GM19467 (cell line): ENCODE results near the gene RD3L.
"Not testable (repeated sequence)": the region's sequence is repeated elsewhere in the genome, so short reads cannot be mapped to it uniquely, and the experiment has no call there.

Source experiments
- ATAC-seq: cut with Tn5 transposase; IDR thresholded peaks from one replicate; pipeline ENCODE4 v1.9.1; 2021; ENCODE audit warnings: mild to moderate bottlenecking, moderate library complexity; ENCODE audit not compliant: unreplicated experiment

RD3L gene

DNA sequence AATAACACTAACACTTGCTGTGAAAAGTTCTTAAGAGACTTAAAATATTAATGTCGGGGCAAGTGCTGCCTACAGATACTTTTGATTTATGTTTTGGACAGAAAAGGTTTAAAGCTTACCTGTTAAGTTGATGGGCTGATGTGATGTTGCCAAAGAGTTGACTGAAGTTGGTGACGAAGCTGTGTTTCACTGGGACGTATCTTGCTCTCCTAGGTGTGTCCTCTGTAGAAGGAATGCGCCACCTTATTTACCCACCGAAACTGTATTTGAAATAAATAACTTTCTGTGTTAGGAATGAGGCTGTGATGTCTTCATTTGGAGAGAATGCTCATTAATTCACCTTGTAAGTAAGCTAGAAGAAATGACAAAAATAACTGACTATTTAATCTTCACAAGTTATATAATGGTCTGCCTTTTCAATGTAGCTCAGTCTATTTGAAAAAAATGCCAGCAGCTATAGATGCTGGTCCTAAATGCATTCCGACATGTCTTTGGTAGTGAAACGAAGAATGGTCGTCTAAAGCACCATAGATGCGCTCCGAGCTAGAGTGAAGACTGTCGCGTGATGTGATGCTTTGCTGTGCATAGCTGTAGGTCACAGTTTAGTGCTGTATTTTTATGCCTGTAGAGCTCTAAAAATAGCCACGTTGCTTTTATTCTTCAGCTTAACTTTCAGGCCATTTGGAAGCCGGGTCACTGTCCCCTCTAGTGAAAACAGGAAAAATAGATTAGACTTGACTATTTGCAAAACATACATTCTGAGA lies at the start of gene RD3L:
Gene RD3L, minus strand, starts transcription at position 557 of the 764 bp plus-strand sequence. CDS start 834 bp downstream, outside the sequence.
- ATAC-seq: no peak

DNA sequence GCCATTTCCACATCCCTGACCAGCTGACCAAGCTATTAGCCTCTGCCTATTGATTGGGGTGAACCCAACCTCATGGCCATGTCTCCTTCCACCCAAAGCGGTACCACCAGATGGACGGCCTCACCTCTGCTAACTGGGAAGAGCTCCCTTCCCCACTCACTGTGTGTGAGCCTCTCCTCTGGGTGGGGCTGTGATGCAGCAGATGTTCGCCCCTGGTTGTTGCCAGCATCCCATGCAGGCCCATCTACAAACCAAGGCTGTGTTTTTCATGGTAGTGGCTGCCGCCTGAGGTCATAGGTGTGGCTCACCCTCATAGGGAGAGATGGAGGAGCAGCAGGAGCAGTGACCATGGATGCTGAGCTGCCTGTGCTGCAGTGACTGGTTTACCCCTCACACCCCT lies 47.6 kb upstream of the RD3L start:
- no peak for ATAC-seq

- ATAC-seq: no peak
These were observed 46.7 kb upstream of the RD3L start for GRCh38 chr14:103989034-103989433.

DNA sequence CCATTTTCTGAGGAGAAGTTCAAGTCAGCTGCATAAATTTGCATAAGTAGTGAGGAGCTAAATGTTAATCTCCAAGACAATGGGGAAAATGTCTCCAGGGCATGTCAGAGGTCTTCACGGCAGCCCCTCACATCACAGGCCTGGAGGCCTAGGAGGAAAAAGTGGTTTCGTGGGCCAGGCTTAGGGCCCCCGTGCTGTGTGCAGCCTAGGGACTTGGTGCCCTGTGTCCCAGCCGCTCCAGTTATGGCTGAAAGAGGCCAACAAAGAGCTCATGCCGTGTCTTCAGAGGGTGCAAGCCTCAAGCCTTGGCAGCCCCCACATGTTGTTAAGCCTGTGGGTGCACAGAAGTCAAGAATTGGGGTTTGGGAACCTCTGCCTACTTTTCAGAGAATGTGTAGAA lies 41.9 kb upstream of the RD3L start:
- ATAC-seq: no peak

DNA sequence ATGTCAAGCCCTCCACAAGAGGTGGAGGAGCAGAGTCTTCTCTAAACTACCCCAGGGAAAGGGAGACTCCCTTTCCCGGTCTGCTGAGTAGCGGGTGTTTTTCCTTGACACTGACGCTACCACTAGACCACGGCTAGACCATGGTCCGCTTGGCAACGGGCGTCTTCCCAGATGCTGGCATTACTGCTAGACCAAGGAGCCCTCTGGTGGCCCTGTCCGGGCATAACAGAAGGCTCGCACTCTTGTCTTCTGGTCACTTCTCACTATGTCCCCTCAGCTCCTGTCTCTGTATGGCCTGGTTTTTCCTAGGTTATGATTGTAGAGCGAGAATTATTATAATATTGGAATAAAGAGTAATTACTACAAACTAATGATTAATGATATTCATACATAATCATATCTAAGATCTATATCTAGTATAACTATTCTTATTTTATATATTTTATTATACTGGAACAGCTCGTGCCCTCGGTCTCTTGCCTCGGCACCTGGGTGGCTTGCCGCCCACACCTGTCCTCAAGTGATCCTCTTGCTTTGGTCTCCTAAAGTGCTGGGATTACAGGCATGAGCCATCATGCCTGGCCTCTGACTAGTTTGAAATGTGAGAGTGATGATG lies 38.4 kb upstream of the RD3L start:
- not testable (repeated sequence) for ATAC-seq

- ATAC-seq: no peak
These were observed 32.2 kb upstream of the RD3L start for GRCh38 chr14:103974575-103974974.

DNA sequence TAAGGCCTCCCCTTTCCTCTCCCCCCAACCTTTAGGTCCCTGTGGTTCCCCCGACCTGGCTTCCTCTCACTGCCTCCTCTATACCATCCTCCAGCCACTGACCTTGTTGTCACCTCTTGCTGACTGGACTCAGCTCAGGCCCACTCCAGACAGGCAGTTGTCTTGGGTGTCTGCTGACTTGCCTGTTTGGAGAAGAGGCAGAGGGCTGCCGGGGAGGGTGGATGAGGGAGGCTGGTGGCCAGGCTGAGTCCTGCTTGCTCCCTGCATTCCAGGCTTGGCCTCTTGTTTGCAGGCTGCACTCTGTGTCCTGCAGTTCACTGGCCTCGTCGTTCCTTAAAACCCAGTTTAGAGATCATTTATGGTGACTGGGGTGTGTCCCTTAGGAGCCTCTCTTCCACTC lies 31.0 kb upstream of the RD3L start:
- no peak for ATAC-seq

- no peak for ATAC-seq
These were observed 27.6 kb upstream of the RD3L start for GRCh38 chr14:103969961-103970360.

GRCh38 chr14:103966631-103967030 lies 24.3 kb upstream of the RD3L start:
- ATAC-seq: no peak

DNA sequence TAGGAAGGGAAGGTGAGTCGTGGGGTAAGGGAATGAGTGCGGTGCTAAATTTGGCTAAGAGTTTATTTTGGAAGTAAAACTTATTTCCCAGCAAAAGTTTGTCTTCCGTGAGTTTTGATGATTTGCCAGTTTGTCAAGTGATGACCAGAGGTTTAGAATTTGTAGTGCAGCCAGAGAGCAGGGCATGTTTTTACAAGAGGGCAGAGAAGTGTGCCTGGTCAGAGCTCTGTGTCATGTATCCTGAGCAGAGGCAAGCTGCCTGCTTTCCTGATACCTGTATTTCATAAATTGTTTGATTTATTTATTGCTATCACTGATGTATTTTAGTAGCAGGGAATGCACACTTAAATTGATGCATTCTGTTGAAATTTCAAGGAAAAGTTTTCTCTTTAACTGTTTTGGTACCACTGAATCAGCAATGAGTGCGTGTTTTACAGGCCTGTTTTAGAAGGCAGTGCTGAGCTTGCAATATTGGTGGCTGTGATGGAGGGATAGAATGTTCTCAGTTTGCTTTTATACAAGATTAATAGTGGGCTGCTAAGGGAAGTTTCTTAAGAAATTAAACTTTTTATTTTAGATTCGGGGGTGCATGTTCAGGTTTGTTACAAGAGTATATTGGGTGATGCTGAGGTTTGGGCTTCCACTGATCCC lies 19.7 kb upstream of the RD3L start:
- ATAC-seq: no peak

DNA sequence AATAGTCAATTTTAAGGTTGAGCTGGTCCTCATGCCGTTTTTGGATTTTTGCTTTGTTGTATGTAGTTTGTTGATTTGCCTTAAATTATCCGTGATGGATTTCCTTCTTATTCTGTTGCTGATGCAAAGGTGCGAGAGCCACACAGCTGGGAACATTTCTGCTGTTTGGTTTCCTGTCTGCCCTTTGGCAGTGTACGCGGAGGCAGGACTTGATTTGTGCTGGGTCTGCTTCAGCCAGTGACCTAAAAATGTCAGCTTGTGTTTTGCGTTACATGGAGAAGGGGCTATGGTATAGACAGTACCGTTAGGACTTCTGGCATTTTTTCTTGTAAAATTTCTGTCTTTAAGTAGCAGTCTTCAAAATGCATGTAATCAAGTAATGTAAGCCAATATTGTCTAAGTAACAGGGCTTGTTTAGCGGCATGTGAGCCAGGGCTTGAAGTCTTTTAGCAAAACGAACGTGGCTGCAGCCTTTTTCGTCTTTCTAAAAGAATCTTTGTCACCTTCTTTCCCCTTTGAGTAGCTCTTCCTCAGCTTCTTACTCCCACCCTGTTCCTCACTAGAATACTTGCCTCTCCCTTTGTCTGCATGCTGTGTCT lies 18.2 kb upstream of the RD3L start:
- ATAC-seq: no peak

GRCh38 chr14:103949131-103949790 lies 6.9 kb upstream of the RD3L start:
- no peak for ATAC-seq

GRCh38 chr14:103948442-103948841 lies 6.1 kb upstream of the RD3L start:
- no peak for ATAC-seq

- ATAC-seq: no peak
These were observed 4.6 kb upstream of the RD3L start for GRCh38 chr14:103946975-103947374.

- ATAC-seq: no peak
These were observed 1.3 kb upstream of the RD3L start for GRCh38 chr14:103943673-103944072.

- no peak for ATAC-seq
These were observed 867 bp downstream of the RD3L start for GRCh38 chr14:103941462-103941861.

GRCh38 chr14:103935102-103935501 lies 7.2 kb downstream of the RD3L start:
- ATAC-seq: no peak

- ATAC-seq: no peak
These were observed 9.4 kb downstream of the RD3L start for GRCh38 chr14:103932791-103933490.

DNA sequence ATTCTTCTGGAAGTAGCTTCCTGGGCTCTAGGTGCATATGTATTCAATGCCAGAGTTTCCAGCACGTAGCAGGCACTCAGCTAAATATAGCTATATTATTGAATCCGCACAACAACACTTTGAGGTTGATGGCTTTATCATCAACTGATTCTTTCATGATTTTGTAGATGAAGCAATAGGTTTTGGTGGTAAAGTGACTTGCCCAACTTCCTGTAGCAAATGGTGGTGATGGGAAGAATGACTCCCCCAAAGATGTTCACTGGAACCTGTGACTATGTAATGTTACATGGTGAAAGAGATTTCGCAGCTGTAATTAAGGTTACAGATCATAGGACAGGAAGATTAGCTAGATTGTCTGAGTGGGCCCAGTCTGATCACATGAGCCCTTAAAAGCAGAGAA lies 10.9 kb downstream of the RD3L start:
- ATAC-seq: no peak

DNA sequence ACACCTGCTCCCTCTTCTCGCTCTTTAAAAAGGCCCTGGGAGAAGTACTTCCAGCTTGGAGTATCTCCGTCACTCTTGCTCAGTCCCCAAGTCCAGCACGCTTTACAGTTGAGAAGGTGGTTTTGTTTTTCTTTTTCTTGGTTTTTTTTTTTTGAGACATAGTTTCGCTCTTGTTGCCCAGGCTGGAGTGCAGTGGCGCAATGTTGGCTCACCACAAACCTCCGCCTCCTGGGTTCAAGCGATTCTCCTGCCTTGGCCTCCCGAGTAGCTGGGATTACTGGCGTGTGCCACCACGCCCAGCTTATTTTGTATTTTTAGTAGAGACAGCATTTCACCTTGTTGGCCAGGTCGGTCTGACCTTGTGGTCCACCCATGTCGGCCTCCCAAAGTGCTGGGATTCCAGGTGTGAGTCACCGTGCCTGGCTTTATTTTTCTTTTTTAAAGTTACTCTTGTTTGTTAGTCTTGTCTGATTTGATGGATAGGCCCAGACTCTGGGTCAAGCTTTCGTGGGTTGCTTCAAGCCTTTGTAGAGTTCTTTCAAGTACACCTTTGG lies 12.2 kb downstream of the RD3L start:
- ATAC-seq: no peak
